PC-9 (cell line): ENCODE measurements around the gene FAM174C.

Source experiments
- CTCF ChIP-seq: fragments of 200-600 bp; sonication (generic); conservative IDR thresholded peaks from 2 replicates; pipeline ENCODE4 v1.6.1; 2017; ENCODE audit warnings: mixed run types, antibody characterized with exemption, mild to moderate bottlenecking, moderate library complexity
- EZH2 ChIP-seq: fragments of 200-600 bp; sonication (generic); IDR thresholded peaks from 2 replicates; pipeline ENCODE4 v1.8.0; 2017; ENCODE audit warnings: antibody characterized with exemption, low read depth

- TF ChIP-seq CTCF = no peak
- no peak for TF ChIP-seq EZH2
Observed at GRCh38 chr19:1292419-1293151, 17.3 kb downstream of the FAM174C start.
